Activated CD8-positive, alpha-beta memory T cell treated with anti-CD3 and anti-CD28 coated beads for 4 hours (primary cell): ENCODE results near the gene NCKAP5.

Source experiments
- DNase-seq, 2 donors: peaks; one replicate each; pipeline ENCODE4 v3.0.0-alpha.2; 2020; ENCODE audit warnings: low read depth in 2 of 2

NCKAP5 gene

DNA sequence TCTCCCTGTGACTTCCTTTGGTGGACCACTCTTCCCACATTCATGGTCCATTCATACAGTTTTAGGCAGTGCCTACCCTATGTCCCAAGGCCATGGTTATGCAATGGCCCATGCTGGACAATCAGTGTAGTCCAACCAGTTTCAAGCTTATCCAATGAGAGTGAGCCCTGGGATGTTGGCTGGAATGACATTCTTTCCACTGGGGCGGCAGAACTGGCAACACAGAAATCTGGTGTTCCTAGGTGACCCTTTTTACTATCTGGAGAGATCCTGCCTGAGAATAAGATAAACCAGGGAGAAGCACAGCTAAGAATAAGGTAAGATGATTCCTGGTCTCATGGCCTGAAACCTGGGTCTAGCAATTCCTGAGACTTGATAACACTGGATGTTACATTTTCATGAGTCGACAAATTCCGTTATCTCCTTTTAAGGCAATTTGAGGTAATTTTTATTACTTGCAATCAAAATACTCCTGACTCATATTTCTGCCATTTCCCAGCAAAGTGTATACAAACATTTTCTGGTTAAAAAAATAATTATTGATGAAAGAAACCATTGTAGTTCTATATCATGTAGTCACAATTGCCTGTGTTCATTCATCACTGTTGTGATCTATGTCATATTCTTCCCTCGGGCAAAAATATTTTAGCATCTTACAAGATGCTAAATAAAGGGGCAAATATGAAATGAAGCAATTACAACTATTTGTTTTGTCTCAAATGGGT, 626.8 kb downstream of the NCKAP5 start:
- DNase-seq = no peak

DNA sequence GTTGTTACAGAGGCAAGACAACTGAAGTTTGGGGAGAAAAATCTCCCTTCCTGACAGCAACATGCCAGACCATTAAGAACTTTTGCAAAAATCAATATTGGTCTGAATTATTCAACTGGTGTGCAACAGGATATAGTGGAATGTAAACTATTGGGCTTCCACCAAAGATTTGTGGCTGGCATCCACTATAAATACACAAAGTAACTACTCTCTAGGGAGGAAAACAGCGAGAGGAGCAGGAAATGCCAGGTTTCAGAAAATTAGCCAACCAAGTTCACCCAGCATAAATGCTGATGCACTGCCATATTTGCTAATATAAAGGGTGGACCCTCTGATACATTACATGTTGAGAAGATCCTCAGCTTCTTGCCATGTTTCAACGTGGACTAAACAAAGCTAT, 630.6 kb downstream of the NCKAP5 start:
- no peak for DNase-seq

DNA sequence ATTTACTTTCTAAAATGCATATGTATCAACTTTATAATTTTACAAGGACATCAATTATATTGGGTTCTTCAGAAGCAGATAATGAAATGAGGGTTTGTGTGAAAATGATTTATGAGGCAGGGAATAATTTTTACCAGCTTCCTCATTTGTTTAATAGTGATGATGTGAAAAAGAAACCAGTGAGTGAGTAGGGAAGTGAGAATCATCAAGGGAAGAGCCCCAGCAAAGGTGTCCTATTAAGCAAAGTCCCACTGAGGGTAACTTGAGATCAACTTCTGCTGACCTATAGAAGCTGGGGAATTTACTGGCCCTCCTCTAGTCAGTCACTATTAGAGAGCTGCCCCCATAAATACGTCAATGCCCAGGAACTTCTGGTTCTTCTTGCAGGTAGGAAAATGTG, 631.5 kb downstream of the NCKAP5 start:
- no peak for DNase-seq

DNA sequence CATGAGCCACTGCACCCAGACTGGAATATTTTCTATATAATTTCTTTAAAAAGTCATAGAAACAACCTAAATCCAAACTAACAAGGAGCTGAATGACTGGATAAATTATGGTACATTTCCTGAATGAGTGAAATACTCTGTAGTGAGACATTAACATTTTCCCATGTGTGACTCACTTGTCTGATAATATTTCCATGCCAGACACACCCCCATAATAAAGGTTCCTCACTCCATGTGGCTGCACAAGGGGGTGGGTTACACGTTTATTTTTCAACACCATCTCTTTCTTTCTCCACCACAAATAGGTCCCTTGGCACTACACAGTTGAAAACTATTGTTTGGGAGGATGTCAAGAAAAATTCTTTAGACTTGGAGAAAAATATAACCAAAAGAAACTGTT, 632.0 kb downstream of the NCKAP5 start:
- DNase-seq = no peak

DNA sequence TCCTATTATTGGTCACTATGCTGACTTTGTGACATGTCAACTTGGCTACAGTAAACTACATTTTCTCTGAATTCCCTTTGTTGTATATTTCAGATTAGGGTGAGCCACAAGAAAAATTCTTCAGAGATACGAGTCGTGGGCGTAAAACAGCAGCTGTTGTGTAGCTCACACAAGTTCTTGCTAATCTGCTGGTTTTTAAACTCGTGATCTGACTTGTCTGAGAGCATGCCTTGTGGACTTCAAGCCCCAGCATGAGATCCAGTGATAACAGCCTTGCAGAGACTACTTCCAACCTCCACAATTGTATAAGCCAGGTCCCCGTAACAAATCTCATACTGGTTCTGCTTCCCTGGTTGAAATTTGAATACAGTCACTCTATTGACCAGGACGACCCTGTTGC, 638.5 kb downstream of the NCKAP5 start:
- no peak for DNase-seq

DNA sequence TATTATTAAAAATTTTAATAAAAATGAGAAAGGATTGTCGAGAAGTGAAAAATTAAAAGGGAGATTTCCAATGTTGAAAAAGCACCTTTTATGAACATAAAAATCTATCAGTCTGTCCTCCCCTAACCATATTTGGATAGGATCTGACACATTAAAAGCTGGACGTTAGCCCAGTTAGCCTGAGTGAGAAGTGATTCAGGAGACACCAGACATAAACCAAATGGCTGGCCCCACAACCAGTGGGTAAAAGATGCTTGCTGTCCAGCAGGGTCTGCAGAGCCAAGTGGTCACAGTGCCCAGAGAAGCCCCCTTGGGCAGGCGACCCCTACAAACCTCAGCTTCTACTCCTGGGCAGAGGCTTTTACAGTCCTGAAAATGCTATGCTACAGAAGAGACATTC, 644.5 kb downstream of the NCKAP5 start:
- DNase-seq = no peak

DNA sequence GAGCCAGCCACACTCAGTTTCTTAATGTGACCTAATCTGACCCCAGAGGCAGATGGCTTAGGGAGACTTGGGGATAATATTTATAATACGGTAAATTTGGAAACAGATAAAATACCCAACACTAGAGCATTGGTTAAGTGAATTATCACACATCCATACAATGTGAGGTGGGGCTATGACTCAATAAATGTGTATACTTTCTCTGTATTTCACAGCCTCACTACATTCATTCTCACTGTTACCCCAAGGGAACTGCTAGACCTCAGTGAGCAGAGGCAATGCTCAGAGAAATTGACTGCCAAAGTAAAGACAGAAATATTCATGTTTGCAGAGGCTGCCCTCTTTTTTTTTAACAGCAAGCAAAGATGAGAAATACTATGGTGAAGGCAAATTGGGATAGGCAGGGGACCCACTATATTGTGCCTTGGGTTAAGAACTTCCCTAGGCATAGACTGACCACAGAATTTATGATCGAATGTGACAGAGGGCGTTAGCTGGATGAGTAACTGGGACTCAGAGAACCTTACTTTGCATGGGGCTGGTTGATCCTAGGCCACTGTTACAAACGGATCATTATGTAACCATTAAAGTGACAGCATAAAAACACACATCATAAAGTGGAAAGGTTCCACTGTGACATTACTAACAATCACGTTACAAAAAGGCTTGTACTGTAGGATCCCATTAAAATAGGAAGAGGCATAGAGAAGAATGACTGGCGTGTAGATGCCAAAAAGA, 652.3 kb downstream of the NCKAP5 start:
- no peak for DNase-seq

DNA sequence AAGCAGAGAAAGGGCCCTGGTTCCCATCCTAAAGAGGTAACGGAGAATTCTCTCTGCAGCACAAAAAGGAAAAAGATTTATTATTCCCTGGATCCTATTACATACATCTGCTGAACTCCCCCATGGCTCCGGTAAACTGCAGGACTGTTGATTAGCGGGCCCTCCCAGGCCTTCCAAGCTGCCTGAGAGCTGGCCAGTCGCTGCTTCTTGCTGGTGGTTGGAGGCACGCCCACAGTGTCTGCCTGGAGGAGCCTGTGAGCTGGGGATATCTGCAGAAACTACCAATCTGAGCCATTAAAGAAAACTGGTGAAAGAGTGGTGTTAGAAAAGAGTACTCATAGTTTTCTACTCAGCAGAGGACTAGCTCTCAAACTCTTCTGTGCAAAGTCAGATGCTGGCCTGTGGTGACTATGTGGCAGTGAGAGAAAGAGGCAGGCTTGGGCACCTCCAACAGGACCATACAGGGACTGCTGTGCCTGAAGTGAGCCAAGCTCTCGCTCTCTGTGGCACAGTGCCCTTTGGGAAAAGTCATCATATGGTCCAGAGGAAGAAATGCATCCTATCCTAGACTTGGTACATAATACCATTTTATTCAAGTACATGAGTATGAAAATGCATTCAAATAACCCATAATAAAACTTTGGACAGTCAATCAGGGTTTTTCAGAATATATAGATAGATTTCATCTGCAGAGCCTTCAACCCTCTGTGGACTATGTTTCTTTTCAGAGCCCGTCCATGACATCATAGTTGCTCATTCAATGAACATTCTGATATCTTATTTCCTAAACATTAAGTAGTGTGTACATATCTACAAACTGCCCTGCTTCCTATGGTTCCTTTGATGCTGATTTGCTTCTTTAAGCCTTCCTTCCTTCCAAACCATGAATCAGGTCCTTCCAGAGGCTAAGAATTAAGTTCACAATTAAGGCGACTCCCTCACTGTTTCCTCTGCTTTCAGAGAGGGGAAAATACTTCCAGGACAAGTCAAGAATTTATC, 656.2 kb downstream of the NCKAP5 start:
- DNase-seq = no peak

DNA sequence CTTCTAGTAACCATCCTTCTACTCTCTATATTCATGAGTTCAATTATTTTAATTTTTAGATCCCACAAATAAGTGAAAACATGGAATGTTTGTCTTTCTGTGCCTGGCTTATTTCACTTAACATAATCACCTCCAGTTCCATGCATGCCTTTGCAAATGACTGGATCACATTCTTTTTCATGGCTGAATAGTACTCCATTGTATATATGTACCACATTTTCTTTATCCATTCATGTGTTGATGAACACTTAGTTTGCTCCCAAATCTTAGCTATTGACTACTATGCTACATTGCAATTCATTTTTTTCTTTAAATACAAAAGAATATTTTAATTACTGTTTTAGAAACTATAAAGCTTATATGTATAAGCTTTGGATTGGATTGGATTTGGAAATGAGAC, 657.8 kb downstream of the NCKAP5 start:
- DNase-seq = no peak

DNA sequence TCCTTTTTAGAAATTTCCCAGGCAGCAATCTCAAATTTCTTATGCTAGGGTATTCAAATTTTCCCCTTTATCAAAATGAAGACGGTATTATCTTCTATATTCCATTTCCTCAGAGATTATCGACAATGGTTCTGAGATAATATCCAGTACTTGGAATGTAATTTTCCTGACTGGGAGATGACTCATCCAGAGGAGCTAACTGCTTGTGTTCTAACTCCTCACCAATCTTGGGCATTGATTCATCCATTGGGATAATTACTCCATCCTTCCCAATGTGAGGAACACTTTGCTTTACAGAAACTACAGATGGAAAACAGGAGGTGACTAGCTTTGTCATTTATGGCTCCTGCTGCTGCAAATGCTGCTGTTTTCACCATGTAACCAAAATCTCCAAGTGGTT, 658.8 kb downstream of the NCKAP5 start:
- no peak for DNase-seq

DNA sequence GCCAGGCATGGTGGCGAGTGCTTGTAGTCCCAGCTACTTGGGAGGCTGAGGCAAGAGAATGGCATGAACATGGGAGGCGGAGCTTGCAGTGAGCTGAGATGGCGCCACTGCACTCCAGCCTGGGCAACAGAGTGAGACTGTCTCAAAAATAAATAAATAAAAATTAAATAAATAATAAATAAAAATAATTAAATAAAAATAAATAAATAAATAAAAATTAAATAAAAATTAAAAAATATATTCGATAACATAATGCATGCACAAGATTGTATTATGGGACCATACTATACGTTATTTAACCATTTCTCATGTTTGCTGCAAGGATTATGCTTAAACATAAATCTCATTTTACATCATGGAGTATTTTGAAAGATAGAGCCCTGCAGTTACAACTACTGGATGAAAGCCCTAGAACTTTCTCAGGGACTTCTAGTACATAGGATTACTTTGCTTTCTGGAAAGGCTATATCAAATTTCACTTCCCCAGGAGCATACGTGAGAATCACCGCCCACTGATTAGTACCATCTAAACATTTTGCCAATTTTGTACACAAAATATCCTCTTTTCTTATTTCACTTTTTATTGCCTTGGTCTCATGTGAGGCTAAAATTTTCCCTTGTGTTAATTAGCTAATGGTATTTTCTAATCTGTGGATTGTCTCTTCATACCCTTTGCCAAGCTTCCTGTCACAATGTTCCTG, 664.0 kb downstream of the NCKAP5 start:
- DNase-seq = no peak

DNA sequence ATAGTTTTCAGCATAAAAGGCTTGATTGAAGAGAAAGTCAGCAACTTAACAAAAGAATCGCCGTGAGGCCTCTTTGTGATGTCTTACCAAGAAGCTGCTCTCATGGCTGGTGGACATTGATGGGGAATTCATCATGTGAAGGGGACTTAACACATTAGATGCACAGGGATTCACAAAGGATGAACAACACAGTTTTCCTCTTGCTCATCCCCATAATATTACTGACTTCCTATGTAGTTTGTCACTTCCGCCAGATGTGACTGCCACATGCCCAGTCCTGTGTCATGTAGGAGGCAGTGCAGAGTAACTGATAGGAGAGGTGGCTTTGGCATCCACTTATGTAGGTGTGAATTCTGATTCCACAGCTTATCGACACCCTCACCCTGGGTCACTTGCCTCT, 665.6 kb downstream of the NCKAP5 start:
- no peak for DNase-seq

DNA sequence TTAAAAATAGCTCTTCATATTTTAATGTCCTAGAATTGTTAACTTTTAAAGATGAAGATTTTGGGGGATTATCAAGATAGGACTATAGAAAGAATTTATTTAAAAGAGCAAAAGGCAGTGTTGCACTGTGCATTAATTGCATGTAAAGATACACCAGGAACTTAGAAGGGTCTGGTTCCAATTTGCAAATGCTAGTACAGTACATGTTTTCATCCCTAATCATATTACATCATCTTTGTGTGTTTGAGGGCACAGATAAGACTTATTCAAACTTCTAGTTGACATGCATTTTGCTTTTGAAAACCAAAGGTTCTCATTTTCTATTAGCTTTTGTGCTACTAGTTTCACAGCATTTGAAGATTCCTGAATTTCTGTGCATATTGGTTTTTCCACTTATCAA, 666.6 kb downstream of the NCKAP5 start:
- DNase-seq = no peak

DNA sequence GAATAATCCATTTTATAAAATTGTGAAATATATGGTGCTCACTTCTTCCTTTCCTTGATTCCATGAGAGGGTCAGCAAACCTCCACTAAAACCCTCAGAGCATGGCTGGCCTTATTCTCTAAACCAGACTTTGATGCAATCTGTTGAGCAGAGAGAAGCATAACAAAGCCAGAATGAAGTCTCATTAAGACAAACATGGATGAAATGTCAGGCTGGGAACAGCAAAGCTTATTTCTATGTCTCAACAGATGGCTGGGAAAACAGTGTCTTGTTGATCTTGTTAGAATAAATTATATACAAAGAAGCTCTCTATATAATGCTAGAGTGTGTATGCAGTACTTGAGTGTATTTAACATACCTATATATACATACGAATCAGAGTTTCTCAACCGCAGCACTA, 671.2 kb downstream of the NCKAP5 start:
- no peak for DNase-seq

DNA sequence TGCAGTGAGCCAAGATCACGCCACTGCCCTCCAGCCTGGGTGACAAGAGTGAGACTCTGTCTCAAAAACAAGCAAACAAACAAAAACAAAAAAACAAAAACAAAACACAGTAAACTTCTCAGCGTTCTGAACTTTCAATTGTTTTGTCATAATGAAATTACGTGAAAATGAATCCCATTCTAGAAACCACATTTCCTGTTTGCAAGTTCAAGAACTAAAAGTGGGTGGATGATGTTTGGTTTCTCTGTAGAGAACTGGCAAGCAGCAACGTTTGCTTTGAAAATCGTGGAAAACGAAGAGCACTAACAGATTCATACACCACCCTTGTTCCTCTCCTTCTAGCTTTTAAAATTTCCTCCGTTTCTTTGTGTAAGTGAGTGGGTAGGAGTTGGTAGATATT, 672.2 kb downstream of the NCKAP5 start:
- DNase-seq = no peak

DNA sequence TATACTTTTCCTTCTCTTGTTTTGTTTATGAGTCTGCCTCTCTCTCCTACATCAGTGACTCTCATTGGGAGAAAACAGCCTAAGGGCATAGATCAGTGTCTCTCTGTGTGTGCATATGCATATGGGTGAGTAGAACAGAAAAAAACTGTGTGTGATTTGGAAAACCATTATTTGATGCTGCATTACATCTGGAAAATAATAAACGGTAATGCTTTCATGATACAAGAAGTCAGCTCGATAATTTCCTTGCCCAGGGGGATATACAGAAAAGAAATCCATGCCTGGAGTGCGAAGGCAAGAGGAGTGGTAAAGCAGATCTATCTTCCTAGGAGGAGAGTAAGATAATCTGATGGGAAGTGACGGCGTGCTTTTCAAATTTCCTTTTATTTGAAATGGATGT, 676.8 kb downstream of the NCKAP5 start:
- no peak for DNase-seq

DNA sequence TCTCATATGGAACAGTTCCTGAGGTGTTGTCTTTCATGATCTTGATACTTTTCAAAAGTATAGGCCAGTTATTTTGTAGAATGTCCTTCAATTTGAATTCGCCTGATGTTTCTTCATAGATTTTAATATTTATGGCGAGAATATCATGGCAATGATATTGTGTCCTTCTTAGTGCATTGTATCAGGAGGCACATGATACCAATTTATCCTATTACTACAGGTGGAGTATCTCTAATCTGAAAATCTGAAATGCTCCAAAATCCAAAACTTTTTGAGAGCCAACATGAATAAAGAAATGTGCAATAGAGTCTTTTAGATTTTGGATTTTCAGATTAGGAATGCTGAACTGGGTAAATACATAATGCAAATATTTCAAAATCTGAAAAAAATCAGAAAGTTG, 681.7 kb downstream of the NCKAP5 start:
- DNase-seq = no peak

DNA sequence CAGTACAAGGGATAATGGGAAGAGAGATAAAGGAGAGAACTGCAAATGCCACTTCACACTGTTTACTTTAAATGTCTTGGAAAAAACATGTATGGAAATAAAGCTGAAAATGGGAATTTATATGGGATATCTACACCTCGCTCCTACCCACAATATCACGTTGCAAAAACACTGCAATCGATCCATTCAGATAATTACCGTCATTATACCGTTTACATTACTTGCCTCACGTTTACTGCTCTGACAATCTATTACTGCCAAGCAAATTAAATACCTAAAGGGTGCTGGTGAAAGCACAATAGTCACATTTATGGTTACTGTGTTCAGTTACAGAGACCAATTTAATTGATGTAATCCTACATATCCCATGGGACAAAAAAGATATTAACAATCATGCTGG, 683.6 kb downstream of the NCKAP5 start:
- DNase-seq = no peak

DNA sequence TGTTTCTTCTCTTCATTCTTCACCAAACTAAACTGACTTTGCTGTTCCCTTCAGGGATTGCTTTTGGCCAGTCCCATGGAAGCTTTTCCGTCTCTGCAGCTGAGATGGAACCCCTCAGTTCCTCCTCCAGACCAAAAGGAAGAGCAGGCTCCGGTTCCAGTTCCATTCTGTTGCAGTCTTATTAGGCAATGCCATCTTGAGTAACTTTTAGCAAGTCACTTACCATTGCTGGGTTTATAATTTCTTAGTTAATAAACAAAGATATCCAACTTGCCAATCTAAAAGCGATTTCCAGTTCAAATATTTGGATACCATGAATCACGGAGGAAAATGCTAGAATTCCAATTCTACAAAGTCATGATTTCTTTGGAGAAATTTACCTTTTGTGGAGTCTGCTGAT, 684.0 kb downstream of the NCKAP5 start:
- no peak for DNase-seq

DNA sequence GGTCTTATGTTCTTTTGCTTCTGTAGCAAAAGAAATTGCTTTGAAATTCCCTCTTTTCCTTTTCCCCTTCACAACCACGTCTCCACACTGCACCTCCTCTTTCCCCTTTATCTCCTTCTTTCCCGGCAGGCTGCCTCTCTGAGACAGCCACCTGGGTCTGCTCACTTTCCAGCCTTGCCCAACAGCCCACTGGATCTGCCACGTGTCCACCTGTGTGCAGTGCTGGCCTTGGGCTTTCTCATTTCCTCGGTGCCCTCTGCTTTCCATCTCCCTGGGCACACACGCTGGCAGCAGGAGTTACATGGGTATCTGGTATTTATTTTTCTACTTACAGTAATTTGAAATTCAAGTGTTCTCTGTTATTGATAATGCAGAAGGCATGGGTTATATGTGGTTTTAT, 684.8 kb downstream of the NCKAP5 start:
- DNase-seq = no peak

DNA sequence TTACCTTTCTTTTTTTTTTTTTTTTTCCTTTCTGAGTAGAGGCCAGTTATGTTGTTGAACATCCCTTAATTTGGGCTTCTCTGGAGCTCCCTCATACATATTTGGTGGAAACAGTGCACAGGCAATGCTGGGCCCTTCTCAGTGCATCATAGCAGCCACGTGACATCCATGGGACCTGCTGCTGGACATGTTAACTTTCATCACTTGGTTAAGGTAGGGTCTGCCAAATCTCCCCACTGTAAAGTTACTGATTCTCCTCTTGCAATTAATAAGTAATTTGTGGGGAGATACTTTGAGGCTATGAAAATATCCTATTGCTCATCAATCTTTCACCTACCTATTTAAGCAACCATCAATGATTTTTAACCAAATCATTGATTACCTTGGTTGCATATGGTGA, 686.7 kb downstream of the NCKAP5 start:
- no peak for DNase-seq

DNA sequence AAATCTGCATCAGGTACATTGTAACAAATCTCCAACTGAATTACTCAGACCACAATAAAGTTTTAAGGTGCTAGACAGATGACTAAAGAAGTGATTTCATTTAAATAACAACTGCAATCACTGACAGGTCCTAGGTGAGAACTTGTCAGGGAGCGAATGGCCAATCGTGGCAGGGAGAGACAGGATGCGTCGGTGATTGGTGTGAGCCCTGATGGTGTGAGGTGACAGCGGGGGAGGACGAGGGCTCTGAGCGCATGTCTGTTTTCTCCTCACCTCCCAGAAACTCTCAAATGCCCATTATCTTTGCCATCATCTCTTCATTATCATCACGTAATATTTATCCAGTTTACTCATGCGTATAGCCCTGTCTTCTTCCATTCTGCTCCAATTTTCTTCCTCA, 690.3 kb downstream of the NCKAP5 start:
- DNase-seq = no peak
